SH-SY5Y (cell line): Measurements from ENCODE around the gene ZNF516.

Source experiments
- GATA2 ChIP-seq: IDR thresholded peaks from 2 replicates; pipeline ENCODE4 v1.6.1; 2011; ENCODE audit warnings: mild to moderate bottlenecking, low read depth, low read length
- GATA3 ChIP-seq: IDR thresholded peaks from 2 replicates; pipeline ENCODE4 v1.6.1; 2011; ENCODE audit warnings: low read depth, mild to moderate bottlenecking, low read length, moderate library complexity

Gene ZNF516

DNA sequence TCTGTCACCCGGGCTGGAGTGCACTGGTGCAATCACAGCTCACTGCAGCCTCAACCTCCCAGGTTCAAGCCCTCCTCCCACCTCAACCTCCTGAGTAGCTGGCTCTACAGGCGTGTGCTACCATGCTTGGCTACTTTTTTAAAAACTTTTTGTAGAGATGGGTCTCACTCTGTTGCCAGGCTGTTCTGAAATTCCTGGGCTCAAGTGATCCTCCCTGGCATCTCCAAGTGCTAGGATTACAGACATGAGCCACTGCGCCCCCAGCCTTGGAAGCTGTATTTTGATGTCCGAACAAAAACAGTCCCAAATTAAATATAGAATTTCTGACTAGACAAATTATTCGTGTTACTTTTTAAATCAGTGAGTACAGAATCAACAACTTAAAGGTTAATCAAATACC, 97.4 kb downstream of the ZNF516 start:
- no peak for TF ChIP-seq GATA3
- no peak for TF ChIP-seq GATA2

DNA sequence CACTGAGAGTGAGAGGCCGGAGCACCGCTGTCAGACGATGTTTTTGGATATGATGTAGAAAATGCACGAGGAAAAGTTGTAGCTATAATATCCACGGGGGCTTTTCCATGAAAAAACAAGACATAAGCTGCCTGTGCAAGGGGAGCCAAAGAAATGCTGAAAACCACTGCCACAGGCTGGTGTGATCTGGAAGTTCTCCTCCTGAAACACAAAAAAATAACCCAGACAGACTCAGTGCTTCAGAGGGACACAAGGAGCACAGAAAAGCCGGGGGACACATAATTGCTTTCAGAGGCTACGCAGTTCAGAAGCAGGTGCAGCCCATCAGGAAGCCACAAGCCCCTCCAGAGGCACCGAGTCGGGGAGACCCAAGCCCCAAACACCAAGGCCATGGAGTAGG, 98.2 kb downstream of the ZNF516 start:
- no peak for TF ChIP-seq GATA3
- no peak for TF ChIP-seq GATA2

DNA sequence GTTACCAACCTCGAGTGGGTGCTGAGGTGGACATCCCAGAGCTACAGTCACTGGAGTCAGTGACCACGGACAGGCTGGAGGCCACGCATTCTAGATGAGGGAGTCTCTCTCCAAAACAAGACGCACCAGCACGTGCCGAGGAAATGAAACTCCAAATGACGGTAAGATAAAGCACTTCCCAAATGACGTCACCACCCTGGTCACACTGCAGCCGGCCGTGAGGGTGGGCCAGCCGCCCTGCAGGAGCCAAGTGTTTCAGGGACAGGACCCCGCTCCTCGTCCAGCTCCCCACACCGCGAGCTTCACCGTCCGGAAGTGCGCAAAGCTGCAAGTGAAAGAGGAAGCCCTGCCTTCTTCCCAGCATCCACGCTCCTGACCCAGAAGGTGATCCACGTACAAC, 99.4 kb downstream of the ZNF516 start:
- TF ChIP-seq GATA2: no peak
- no peak for TF ChIP-seq GATA3

DNA sequence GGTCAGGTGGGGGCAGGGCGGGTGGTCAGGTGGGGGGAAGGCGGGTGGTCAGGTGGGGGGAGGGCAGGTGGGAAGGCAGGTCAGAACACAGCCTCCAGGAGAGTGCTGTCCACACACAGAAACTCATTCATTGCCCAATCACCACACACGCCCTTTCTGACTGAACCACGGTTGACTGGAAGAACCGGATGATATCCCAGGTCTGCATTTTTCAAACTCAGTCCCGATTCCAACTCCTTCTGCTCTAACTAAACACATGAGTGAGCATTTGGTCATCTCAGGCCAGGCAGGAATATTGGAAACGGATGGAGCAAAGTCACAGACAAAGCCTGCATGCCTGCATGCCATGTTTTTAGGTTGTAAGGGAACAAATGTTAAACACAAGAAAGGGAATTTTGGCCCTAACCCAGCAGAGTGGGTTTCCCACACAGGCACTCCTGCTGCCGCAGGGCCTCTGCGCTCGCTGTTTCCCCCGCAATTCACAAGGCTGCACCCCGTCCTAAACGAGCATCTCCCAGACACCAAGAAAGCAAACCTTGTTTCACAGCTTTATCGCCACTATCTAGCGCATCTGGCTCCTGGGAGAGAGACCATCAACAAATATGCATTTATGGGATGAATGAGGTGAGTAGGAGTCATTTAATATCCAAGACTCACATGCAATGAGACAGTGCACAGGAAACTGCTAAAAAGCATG, 100.1 kb downstream of the ZNF516 start:
- no peak for TF ChIP-seq GATA3
- peak; percentile 76 for TF ChIP-seq GATA2

DNA sequence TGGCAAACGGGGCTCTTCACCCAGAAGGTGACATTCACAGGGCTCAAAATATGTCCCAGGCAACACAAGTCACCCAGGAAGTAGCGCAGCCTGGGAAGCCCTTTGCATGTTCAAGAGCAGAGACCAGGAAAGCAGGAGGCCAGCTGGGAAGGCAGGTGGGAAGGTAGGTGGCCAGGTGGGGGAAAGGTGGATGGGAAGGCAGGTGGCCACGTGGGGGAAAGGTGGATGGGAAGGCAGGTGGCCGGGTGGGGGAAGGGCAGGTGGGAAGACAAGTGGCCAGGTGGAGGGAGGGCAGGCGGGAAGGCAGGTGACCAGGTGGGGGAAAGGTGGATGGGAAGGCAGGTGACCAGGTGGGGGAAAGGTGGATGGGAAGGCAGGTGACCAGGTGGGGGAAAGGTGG, 102.7 kb downstream of the ZNF516 start:
- no peak for TF ChIP-seq GATA3
- no peak for TF ChIP-seq GATA2

DNA sequence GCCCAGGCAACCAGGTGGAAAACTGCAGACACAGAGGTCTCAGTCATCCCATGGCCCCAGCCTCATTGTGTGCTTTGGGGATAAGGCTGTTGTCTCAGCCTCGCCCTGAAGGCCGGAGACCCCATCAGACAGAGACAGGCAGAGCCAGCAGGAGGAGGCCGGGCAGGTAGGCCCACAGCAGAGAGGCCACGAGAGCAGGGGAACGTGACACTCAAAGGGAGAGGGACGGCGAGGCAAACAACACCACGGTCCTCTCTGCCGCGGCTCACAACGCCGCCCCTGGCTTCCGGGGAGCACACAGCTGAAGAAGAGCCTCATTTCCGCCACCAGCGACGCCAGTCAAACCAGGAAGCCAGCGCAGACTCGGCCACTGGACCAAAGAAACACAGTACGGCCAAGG, 103.3 kb downstream of the ZNF516 start:
- no peak for TF ChIP-seq GATA3
- TF ChIP-seq GATA2: no peak

DNA sequence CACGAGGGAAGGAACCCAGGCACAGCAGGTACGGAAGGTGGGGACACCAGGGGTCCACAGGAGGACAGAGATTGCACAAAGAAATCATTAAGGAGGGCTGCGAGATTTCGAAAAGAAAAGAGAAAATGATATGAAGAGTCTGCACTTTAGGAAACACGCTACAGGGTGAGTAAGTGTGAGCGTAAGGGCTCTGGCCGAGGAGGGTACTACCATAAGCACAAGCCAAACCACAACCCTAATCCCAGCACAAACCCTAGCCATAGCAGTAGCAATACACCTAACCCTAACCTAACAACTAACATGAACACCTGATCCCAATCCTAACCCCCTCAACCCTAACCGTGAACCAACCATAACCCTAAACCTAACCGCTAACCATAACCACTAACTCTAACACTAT, 104.0 kb downstream of the ZNF516 start:
- TF ChIP-seq GATA3: no peak
- no peak for TF ChIP-seq GATA2

DNA sequence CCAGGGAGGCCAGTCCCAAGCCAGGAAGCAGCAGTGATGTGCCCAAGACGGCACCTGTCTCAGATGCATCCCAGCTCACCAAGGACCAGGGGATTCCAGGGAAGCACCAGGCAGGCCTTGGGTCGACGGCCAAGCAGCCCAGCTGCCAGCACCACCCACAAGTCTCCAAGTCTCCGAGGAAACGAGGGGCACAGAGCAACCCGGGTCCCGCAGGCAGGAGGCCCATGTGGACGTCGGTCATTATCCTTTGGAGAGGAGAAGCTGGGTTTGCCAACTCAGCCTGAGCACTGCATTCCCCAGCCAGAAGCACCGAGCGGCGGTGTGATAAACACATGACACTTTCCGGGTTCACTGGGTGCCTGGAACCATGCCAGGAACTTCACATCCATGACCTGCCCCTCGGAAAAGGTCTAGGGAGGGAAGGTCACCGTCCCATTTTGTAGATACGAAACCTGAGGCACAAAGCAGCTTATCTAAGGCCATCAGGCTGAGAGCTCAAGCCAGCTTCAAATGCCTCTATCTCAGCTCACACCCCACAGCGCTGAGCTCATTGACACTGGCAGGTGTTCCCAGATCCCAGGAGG, 104.5 kb downstream of the ZNF516 start:
- TF ChIP-seq GATA3: no peak
- TF ChIP-seq GATA2: no peak

DNA sequence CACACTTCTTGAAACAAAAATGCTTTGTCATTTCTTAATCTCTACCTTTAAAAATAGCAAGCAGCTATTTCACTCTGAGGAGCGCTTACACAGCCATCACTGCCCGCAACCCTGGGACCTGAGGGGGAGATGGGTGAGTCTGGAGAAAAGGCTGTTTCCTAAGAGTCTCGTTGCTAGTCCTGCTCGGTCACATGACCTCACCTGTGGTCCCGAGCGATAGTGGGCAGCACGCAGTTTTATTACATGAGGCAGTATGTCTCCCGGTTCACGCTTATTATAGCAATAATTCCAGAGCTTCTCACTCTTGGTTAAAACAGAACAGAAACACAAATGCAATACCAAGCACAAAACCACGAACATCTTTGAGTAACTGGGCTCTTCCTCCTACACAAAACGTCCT, 105.3 kb downstream of the ZNF516 start:
- no peak for TF ChIP-seq GATA2
- no peak for TF ChIP-seq GATA3

DNA sequence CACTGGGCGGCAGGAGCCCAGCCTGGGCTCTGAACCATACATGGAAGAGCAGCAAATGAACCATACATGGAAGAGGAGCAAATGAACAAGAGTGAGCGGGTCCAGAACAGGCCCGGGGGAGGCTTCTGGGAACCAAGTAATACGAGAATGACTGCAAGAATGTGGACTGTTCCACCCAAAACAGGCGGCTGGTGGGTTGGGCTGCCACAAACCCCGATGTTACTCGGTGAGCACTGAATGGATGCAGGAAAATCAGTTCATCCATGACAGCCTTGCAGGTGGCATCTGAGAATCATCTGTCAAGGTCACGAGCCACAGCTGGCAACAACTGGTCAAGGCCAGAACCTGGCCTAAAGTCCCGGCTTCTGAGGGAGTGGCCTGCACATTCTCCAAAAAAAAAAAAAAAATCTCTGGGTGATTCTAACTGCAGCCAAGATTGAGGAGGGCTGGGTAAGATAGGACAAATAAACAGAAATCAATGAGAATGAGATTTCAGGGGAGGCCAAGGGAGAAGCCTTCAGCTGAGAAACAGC, 106.1 kb downstream of the ZNF516 start:
- TF ChIP-seq GATA2 (no peak), GATA3 (no peak)

DNA sequence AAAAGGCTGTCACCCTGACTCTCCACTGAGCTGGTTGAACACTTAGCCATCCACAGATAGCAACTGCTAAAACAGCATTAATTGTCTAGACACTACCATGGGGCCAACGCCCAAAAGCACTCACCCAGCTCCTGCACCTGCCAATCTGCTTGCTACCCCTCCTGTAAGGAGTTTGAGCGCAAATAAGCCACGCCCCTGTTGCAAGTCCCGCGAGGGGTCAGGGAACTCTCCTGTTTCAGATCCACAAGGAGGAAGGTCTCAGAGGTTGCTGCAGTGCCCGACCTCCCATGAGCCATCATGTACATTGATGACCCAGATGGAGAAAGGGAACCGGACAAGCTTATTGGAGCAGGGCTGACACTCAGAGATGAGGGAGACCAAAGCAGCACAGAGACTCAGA, 106.8 kb downstream of the ZNF516 start:
- TF ChIP-seq GATA3 (no peak), GATA2 (no peak)

DNA sequence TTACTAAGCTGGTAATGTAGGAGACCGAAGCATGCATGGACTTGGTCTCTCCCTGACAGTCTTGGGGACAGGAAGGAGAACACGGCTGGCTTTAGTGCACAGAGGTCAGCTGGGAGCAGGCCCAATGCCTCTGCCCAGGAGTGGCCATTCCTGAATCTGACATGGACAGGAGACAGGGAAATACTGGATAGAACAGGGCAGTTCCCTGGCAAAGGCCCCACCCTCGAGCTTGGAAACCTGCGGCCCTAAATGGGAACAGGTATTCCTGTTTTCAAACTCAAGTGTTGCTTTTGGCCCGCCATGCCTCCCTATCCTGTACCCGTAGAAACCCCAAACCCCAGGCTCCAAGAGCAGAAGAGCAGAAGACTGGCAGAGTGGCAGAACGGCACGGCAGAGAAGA, 107.4 kb downstream of the ZNF516 start:
- TF ChIP-seq GATA2 (no peak), GATA3 (no peak)

DNA sequence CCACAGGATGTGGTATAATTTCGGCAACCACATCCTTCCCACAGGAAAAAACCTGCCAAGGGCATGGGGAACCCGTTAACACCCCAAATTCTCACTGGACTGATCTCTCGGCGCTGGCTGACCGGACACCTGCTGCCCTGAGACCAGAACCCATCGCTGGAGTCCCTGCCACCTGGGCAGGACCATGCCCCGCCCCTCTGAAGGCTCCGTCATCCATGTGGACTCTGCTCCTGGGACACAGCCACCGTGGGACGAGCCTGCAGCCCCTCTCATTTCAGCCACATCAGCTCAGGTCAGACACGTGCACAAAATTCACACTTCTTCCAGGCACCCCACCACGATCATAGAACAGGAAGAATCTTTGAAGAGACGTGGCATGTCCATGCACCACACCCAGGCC, 108.2 kb downstream of the ZNF516 start:
- TF ChIP-seq GATA3 (no peak), GATA2 (no peak)

DNA sequence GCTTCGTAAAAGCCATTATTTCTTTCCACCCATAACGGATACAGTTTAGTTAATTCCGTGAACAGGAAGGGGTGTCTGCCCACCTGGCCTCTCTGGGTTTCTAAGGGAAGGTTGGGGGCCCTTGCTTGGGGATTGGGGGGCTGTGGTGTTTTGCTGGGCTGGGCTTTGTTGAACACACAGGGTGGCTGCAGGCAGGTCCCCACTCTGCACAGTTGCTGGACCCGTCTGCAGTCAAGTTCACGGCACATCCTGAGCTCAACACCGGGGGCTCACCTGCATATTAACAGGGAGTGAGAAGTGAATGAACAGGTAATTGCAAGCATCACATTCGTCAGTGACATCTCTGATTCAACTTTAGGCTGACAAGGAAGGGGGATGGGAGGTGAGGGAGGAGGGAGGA, 109.0 kb downstream of the ZNF516 start:
- no peak for TF ChIP-seq GATA3
- TF ChIP-seq GATA2: no peak

DNA sequence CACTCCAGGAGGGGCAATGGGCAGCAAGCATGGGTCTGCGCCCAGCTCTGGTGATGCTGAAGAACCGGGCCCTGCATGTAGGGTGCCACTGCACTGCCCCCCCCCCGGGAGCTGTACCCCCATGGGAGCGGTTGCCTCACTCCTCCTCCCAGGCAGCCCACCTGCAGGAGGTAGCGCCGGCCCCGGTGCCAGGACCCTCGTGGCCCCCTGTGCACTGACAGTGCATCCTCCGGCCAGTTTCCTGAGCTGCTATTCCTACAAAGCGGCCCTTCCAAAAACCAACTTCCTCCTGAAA, 109.4 kb downstream of the ZNF516 start:
- TF ChIP-seq GATA2 (no peak), GATA3 (no peak)

DNA sequence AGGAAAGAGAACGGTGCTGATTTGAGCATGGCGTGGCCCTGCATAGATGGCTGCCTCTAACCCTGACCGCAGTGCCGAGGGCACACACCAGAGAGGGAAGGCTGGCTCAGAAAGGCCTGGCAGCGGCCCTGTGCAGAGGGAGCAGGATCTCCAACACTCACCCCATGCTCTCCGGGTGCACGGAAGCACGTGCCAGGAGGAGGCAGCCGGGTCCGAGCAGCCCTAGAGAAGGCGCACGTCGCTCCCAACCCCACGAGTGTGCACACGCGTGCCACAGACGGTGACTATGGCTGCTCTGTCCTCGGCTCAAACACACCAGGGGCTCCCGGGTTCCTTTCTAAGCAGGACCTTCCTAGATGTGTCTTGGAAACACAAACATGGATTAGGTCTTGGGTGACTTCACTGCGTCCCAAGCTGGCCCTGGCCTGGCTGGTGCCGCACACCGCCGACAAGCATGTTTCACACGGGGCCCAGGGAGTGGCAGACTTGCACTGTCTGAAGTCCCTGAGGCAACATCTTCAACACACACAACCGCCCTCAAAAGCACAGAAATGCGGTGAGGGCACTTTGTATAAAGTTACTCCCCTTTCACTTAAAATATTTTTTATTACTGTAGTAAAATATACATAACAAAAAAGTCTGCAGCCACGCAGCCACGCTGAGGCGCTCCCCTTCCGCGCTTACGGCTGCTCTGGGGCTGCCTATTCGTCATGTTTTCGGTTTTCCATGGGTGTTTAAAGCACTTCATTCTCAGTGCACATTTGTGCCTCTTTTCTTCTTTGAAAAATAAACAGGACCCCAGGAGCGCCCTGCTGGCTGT, 110.0 kb downstream of the ZNF516 start:
- TF ChIP-seq GATA2 (no peak), GATA3 (no peak)
